Gastrocnemius medialis (tissue), 4 donors: ENCODE results near the gene SPECC1L.

Source experiments
- CTCF ChIP-seq, 5 experiments: fragments of 450-650 bp in 3 of 5; fragments of 200-600 bp in 2 of 5; sonication (generic) in 2 of 5; IDR thresholded peaks in 4 of 5; conservative IDR thresholded peaks in 1 of 5; 1 replicate in 4 of 5; 2 replicates in 1 of 5; pipeline ENCODE4 v1.5.1; 2016 to 2019; ENCODE audit warnings: antibody characterized with exemption in 5 of 5, mild to moderate bottlenecking in 3 of 5, moderate library complexity in 3 of 5
- POLR2A ChIP-seq, 2 donors: fragments of 450-650 bp; IDR thresholded peaks; one replicate each; pipeline ENCODE4 v1.6.1; 2017; ENCODE audit warnings: antibody characterized with exemption in 2 of 2, mild to moderate bottlenecking in 2 of 2, moderate library complexity in 2 of 2

- TF ChIP-seq CTCF (IDR thresholded peaks at IDR 0.05 in 4 of 5, conservative IDR thresholded peaks at IDR 0.05 in 1 of 5) (no peak), POLR2A (IDR thresholded peaks at IDR 0.05) (no peak)
Measured at GRCh38 chr22:24412274-24412673, 141.6 kb downstream of the SPECC1L start.
